Ishikawa (cell line): Measurements from ENCODE around the gene NDUFAF4.

Source experiments
- CEBPB ChIP-seq: IDR thresholded peaks from 2 replicates; pipeline ENCODE4 v1.6.1; 2012
- EGR1 ChIP-seq: IDR thresholded peaks from 2 replicates; pipeline ENCODE4 v1.6.1; 2012
- EP300 ChIP-seq: IDR thresholded peaks from 2 replicates; pipeline ENCODE4 v1.6.1; 2012; ENCODE audit warnings: borderline replicate concordance
- NFIC ChIP-seq: IDR thresholded peaks from 2 replicates; pipeline ENCODE4 v1.6.1; 2012
- REST ChIP-seq: IDR thresholded peaks from 2 replicates; pipeline ENCODE4 v1.6.1; 2012; ENCODE audit warnings: low read depth, mild to moderate bottlenecking
- TEAD4 ChIP-seq: IDR thresholded peaks from 2 replicates; pipeline ENCODE4 v1.6.1; 2012
- YY1 ChIP-seq: IDR thresholded peaks from 2 replicates; pipeline ENCODE4 v1.6.1; 2012; ENCODE audit warnings: low read depth
- ZBTB7A ChIP-seq: IDR thresholded peaks from 2 replicates; pipeline ENCODE4 v1.6.1; 2012; ENCODE audit warnings: low read depth
- TF ChIP-seq, protein P1 (sequence below): IDR thresholded peaks from 2 replicates; pipeline ENCODE4 v1.6.1; 2012

GRCh38 chr6:96913621-96914020 is 15.9 kb upstream of the NDUFAF4 start:
- no peak for TF ChIP-seq YY1
- TF ChIP-seq CEBPB: no peak
- no peak for TF ChIP-seq EP300
- TF ChIP-seq NFIC: no peak
- no peak for TF ChIP-seq TEAD4
- TF ChIP-seq, protein P1, sequence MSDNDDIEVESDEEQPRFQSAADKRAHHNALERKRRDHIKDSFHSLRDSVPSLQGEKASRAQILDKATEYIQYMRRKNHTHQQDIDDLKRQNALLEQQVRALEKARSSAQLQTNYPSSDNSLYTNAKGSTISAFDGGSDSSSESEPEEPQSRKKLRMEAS: no peak
- TF ChIP-seq EGR1: no peak
- no peak for TF ChIP-seq ZBTB7A
- TF ChIP-seq REST: no peak
